Measurements from ENCODE around the gene ANKZF1.
"Not testable (repeated sequence)": the region's sequence is repeated elsewhere in the genome, so short reads cannot be mapped to it uniquely, and the experiment has no call there.

The ANKZF1 gene

DNA sequence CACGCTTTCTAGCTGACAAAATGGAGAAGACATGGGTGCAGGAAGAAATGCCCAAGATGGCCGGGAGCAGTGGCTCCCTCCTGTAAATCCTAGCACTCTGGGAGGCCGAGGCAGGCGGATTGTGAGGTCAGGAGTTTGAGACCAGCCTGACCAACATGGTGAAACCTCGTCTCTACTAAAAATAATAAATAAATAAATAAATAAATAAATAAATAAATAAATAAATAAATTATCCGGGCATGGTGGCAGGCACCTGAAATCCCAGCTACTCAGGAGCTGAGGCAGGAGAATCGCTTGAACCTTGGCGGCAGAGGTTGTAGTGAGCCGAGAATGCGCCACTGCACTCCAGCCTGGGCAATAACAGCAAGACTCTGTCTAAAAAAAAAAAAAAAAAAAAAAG lies 29.3 kb downstream of the ANKZF1 start:
- DNase-seq = not testable (repeated sequence)

DNA sequence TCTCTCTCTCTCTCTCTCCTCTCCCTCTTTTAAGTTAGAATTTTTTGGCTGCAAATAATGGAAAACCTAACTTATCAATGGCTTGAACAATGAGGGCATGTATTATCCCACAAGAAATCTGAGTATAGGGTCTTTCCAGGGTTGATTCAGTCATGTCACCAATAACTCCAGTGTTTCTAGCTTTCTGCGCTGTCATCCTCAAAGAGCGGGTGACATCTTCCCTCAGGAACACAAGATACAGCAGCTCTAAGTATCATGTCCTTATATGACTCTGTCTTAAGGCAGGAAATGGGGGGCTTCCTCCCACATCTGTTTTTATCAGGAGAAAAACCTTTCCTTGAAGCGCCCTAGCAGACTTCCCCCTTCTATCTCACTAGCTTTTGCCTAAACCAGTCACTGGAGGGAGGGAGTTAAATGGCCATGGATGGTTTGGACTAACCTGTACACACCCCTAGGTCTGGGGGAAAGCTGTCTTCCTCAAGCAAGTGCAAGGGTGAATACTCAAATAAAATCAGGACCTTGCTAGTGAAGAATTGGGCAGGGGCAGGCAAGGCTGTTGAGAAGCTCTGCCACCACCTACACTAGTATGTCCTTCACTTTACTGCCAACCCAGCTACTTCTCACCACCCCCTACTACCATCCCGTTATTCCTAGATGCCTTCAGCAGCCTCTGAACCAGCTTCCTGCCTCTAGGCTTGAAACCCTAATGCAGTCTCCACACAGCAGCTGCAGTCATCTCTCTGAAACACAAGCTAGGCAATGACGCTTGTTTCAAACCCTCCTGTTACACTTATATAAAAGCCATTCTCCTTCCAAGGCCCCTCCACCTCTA lies 31.6 kb downstream of the ANKZF1 start:
- DNase-seq = no peak

DNA sequence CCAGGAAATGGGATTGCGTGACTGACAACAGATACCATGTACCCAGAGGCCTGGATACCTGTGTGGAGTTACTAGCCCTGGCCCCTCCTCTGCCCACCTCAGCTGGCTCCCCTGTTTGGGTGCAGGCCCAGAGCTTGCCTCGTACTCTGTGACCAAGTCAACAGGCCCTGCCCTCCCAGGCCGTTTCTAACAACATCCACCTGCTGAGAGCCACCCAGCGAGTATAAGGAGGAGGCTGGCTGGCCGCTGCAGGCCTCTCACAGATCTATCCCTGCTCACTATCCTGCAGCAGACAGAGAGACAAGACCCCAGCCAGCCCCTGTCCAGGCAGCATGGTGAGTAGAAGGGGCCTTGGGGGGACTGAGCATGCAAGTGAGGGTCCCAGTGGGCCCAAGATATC lies 36.6 kb downstream of the ANKZF1 start:
- no peak for DNase-seq

DNA sequence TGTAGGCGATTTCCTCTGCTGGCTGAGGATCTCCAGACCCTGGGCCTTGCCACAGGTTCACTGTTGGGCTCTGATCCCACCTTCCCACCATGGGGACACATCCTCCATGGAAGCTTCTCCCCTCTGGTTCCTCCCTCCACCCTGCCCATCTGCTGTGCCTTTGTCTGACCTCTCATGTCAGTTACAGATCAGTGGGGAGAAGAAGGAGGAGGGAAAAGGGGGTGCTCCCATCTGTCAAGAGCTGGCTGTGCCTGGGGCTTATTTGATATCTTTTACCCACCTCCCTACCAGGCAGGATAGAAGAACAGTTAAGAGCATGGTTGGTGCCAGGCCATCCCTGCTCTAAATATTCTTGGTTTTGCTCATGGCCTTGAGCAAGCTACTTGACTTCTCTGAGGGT lies 37.3 kb downstream of the ANKZF1 start:
- DNase-seq = no peak

DNA sequence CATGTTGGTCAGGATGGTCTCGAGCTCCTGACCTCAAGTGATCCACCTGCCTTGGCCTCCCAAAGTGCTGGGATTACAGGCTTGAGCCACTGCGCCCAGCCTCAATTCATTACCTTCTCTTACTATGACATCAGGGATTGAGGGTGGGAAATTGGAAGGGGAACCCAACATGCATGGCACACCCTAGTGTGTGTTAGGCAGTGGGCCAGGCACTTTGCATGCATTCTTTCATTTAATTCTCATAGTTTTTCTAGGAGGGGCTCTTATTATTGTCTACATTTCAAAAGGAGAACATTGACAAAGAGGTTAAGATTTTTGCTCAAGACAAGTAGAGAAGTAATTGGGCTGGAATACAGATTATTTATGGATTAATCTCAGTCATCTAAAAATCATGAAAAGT lies 38.7 kb downstream of the ANKZF1 start:
- DNase-seq = no peak

DNA sequence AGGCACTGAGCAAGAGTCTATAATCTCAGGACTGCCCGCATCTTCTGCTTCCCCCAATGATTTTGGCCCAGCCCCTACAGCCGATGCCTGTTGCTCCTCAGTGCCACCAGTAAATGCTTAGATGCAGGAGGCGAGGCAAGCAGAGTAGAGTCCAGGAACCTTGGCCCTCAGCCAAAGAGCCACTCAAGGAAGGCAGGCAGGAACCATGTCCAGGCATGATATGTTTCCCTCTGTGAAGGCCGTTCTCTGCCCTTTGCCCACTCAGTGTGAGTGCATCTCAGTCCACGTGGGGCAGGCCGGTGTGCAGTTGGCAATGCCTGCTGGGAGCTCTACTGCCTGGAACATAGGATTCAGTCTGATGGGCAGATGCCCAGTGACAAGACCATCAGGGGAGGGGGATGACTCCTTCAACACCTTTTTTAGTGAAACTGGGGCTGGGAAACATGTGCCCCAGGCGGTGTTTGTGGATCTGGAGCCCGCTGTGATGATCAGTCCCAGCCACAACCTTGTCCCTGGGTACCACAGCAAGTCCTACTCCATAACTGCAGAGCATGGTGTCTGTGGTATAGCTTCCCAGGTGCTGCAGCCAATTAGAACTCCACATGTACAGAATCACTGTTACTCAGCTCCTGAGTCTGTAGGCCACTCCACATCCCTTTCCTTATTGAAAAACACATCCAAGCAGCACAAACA lies 39.9 kb downstream of the ANKZF1 start:
- DNase-seq = no peak

DNA sequence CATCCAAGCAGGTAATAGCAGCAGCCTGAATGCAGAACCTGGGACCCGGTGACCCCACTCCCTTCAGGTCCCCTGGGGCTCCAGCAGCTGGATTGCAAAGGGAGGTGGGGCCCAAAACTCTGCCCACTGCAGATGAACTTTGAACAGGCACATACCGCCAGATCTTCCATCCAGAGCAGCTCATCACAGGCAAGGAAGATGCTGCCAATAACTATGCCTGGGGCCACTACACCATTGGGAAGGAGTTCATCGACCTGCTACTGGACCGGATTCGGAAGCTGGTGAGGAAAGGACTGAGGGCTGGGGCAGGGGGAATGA lies 40.4 kb downstream of the ANKZF1 start:
- DNase-seq = no peak

DNA sequence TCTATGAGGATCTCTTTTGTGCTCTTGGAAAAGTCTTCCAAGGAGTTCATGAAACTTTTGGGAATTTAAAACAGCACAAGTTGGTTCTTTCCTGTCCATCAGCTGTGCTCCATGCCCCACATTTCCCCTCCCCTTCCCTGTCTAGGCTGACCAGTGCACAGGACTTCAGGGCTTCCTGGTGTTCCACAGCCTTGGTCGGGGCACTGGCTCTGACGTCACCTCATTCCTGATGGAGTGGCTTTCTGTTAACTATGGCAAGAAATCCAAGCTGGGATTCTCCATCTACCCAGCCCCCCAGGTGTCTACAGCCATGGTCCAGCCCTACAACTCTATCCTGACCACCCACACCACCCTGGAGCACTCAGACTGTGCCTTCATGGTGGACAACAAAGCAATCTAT lies 41.4 kb downstream of the ANKZF1 start:
- DNase-seq = no peak

DNA sequence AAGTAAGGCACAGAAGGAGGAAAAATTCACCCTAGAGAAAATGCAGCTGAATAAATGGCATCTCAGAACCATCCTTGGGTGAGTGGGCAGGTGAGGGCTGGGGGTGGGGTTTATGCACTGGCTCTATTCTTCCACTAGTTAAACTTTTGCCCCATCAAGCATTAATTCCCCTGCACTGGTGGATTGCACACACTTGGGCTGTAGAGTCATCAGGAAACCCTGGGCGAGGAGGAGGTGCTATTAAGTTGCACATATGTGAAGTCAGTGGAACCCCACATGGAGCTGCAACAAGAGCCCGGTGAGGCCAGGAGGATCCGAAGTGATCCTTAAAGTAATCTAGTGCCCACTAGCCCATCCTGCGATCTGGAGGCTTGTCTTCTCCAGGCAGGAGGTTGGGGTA lies 42.8 kb downstream of the ANKZF1 start:
- no peak for DNase-seq

DNA sequence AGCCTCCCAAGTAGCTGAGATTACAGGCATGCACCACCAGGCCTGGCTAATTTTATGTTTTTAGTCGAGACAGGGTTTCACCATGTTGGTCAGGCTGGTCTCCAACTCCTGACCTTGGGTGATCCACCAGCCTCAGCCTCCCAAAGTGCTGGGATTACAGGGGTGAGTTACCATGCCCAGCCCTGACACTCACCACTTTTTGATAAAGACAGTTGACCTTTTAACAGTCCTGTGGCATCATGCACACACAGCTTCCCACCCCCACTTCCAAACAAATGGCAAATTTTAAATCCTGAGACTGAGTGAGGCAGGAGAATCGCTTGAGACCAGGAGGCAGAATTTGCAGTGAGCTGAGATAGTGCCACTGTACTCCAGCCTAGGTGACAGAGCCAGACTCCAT lies 43.4 kb downstream of the ANKZF1 start:
- no peak for DNase-seq

DNA sequence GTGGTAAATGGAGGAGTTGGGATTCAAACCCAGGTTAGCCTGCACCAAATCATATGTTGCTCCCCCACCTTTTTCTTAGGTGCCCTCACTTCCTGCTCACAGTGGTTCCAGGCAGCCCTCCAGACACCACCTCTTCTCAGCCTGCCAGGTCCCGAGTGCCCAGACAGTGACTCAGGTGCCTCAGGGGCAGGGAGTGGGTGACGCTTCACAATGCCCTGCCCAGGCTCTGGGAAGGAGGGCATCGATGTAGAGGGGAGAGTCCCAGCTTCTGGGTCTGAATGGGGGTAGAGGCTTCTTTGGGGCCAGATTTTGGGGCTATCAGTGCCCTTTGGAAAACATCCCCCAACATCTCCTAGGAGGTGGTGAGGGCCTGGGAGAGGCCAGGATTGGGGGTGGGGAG lies 44.3 kb downstream of the ANKZF1 start:
- DNase-seq = no peak

DNA sequence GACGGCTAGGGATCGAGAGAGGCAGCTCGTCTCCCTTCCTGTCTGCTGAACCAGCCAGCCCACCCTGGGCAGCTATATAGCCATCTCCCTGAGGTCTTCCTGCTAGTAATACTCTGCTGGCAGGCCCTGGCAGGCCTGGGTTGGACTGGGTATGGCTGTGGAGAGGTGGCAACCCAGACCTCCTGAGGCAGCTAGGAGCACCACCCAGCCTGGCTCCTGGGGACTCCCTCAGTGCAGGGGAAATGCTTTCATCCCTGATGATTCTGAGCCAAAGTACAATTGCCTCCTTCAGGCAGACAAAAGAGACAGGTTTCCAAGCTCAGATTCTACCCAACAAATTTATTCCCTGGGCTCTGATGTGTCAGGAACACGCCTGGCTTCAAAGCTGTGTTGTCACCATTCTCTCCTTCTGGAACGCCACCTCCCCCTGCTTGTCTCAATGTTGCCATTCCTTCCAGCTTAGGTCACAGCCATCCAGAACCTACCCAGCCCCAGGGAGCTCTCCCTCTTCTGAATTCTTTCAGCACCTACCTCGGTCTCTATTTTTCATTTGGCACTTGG lies 44.8 kb downstream of the ANKZF1 start:
- DNase-seq = no peak

DNA sequence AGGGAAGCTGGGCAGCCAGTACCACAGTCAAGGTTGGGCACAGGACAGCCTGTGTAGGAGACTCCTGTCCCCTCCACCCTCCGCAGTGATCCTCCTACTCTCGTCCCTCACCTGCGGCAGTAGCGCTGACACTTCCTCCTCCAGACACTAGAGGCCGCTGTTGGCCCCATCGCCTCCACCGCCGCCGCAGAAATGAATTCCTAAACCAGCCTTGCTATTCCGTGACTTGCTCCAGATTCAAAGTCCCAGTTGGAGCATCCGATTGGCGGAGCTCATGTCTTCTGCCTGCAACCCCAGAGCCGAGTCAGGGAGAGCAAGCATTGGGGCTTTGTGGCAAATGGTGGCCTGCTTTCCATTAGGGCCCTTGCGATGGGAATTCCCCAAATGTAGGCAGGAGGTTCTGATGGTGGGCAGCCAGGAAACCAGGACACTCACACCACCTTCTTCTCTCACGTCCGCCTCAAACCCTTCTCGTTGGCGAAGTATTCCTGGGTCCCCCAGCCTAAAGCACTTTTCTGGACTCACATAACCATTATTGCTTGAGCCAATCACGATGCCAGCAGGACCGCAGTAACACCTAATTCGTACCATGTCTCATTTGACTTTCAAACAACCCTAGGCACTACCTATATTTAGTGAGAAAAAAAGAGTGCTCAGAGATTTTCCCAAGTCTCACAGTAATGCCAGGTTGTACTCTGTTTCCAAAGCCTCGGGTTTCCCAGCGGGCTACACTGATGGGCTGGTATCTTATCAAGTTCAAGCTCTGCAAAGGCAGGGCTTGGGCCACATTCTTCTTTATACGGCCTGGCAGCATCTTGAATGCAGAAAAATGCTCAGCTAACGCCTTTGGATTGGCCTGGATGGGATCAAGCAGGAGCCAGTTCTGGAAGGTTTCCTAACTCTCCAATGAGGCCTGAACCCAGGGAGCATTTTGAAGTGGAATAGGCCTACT lies 48.4 kb downstream of the ANKZF1 start:
- peak; percentile 81 for DNase-seq

DNA sequence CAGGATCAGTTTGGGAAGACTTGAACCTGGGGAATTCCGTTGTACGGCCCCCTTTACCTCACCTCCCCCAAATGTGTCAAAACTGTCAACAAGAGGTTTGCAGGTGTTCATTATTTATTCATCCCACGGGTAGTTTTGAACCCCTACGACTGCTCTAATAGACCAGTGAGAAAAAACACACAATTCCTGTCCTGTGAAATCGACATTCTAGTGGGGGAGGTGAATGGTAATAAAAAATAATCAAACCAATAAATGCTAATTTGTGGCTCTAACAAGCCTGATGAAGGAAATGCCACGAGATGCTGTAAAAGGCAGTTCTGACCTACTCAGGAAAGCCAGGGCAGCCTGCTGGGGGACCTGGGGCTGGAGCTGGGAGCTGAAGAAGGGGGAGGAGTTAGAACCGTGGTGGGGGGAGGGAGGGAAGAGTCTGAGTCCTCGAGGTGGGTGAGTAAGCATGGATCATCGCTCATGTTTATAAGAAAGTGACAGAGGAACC lies 49.1 kb downstream of the ANKZF1 start:
- no peak for DNase-seq

DNA sequence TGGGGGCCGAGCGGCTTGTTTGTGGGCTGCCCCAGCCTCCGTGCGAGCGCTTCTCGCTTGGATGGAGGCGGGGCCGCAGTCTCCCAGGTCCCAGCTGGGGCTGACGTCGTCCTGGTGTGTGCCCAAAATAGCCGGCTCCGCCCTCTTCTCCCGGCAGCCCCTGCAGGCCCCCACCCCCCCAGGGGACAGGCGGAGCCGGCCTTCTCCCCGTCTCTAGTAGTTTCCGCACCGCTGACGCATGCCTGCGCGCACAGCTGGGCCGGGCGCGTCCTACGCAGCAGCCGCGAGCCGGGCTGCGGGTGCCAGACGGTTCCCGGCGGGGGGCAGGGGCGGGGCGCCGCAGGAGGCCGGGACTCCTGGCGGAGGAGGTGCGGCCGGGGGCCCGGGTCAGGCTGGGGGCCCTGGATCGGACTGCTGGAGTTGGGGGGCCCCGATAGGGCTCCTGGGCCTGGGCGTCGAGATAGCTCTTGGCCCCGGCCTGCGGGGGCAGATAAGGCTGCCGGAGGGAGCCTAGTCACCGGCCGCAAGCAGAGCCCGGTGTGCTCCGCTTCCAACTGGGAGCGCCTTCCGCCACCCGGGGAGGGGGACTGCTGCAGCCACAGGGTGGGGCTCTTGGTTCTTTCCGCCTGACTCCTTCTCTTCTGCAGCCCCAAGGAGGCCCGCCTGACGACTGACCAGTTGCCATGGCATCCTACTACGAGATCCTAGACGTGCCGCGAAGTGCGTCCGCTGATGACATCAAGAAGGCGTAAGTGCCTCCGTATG lies 49.7 kb downstream of the ANKZF1 start, which contains the start of gene DNAJB2:
DNAJB2 (plus strand) TSS at position 216 of the 765 bp plus-strand sequence; CDS start at position 684, 468 bp downstream.
- peak; percentile 99 for DNase-seq

DNA sequence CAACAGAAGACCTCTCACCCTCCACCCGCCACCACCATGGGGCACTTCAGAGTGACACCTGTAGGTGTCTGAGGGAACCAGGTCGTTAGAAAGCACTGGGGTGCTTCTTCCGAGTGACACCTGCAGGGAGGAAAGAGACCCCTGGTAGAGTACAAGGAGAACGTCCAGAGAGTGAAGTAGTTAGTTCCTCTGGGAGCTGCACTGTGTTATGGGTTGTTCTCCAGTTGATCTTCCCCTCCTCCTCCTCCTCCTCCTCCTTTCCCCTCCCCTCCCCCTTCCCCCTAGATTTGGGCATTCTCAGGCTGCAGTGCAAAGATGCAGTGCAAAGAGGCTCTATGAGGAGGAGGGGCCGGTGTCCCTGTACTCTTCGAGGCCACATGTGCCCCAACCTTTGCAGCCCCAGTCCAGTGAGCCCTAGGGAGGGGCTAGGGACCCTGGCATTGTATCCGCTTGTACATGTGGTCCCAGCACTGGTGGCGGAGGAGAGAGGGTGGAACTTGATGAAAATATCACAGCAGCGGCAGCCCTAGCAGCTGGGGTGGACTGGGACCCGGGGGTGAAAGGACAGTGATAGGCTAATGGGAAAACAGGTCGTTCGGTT lies 50.4 kb downstream of the ANKZF1 start:
- DNase-seq = no peak

DNA sequence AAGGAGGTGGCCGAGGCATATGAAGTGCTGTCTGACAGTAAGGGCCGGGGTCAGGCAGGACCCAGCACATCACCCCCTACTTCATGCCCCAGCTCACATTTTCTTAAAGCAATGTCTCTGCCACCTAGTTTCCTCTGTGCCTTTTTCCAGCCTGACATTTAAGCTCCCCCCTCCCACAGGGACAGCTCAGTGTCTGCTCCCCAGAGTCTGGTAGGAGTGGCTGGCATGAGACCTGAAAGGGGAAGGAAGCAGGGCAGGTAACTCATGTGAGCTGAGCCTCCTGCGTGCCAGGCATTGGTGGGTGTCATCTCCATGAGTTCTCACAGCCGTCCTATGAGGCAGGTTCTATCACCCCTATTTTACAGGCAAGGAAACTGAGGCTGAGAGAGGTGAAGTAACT lies 51.0 kb downstream of the ANKZF1 start:
- DNase-seq = no peak

DNA sequence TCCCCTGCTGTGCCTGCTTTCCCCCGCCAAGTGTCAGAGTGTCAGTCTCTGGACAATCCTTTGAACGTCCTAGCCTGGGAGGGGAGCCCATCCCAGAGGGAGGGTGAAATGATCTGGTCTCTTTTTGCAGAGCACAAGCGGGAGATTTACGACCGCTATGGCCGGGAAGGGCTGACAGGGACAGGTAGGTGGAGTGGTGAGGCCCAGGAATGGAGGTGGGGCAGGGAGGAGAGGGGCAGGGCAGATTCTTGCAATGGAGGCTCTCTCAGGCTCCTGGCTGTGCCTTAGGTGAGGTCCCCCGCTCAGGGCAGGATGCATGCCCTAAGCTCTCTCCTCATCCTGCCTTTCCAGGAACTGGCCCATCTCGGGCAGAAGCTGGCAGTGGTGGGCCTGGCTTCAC lies 52.0 kb downstream of the ANKZF1 start:
- no peak for DNase-seq

DNA sequence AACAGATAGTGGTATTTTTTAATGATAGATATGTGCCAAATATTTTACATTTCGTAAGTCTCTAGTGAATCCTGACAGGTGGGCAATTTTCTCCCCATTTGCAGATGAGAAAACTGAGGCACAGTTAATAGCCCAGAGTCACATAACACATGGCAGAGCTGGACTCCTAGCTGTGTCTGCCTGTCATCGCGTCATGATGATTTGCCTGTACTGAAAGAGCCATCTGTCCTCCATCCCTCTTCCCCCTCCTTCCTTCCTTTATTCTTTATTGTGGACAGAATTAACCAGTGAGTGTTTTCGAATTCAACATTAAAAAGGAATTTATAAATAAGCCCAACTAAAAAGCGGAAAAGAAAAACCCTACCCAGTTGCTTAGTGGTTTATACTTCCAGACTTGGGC lies 52.8 kb downstream of the ANKZF1 start:
- DNase-seq = no peak

DNA sequence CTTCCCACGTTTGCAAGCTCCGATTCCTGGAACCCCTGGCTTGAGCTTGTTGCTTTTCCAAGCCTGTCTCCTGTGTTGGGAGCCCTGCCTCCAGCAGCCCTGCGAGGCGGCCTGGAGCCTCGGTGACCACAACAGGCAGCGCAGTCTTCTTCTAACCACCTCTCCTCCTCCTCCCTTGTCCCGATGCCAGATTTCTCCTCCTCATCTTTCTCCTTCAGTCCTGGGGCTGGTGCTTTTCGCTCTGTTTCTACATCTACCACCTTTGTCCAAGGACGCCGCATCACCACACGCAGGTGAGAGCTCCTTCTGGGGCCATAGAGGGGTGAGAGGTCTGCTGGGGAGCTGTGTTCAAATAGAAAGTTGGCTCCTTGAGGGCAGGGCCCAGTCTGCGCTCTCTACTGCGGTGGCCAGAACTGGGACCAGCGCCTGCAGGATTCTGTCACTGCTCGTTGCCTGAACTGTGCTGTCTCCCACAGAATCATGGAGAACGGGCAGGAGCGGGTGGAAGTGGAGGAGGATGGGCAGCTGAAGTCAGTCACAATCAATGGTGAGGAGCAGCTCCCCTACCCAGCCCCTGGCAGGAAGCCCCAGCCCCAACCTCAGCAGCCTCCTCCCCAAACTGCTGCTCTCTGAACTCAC lies 53.5 kb downstream of the ANKZF1 start:
- DNase-seq = no peak
